Esophagus squamous epithelium (tissue), 4 donors: ENCODE measurements around the gene UBXN11.

Experiments used
- POLR2A ChIP-seq, 4 donors: fragments of 450-650 bp; IDR thresholded peaks; one replicate each; pipeline ENCODE4 v1.6.1; 2017; ENCODE audit warnings: antibody characterized with exemption in 4 of 4, mild to moderate bottlenecking in 4 of 4, moderate library complexity in 3 of 4
- TF ChIP-seq, protein P1 (sequence below), 6 experiments: fragments of 450-650 bp in 4 of 6; fragments of 200-600 bp in 2 of 6; sonication (generic) in 2 of 6; IDR thresholded peaks; one replicate each; pipeline ENCODE4 v1.5.1; 2016 to 2019; ENCODE audit warnings: antibody characterized with exemption in 6 of 6, mild to moderate bottlenecking in 4 of 6, moderate library complexity in 4 of 6

DNA sequence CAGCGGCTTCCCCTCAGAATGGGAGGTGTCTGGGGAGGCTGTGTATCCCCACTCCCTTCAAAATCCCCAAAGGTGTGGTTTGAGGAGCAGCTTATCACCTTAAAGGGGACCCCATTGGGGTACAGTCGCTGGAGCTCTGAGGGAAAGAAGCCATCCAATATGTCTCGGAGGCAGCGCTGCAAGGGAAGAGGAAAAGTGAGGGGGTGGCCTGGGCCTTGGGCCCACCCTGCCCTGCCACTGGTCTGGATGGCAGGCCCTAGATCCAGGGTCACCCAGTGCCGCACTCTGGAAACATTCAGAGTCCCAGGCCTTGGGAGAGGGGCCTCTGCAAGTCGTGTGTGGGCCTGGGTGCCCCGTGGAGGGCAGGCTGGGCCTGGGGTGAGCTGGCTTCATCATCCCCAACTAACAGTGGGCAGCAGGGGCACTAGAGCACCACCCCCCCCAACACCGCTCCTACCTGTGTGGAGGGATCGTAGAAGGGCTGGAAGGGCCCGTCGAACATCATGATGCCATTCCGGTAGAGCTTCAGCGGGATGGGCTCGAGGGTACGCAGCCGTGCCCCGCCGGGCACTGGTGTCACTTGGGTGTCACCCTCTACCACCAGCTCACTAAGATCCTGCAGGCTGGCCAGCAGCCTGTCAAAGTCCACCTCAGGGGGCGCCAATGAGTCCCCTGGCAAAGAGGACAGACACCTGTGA is 20.9 kb downstream of the UBXN11 start:
- TF ChIP-seq, protein P1, sequence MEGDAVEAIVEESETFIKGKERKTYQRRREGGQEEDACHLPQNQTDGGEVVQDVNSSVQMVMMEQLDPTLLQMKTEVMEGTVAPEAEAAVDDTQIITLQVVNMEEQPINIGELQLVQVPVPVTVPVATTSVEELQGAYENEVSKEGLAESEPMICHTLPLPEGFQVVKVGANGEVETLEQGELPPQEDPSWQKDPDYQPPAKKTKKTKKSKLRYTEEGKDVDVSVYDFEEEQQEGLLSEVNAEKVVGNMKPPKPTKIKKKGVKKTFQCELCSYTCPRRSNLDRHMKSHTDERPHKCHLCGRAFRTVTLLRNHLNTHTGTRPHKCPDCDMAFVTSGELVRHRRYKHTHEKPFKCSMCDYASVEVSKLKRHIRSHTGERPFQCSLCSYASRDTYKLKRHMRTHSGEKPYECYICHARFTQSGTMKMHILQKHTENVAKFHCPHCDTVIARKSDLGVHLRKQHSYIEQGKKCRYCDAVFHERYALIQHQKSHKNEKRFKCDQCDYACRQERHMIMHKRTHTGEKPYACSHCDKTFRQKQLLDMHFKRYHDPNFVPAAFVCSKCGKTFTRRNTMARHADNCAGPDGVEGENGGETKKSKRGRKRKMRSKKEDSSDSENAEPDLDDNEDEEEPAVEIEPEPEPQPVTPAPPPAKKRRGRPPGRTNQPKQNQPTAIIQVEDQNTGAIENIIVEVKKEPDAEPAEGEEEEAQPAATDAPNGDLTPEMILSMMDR (IDR thresholded peaks at IDR 0.05): peak in 1 of 6 experiments; percentile 42
- no peak for TF ChIP-seq POLR2A (IDR thresholded peaks at IDR 0.05)
